ENCODE data around the gene MAPK1IP1L.

MAPK1IP1L gene

GRCh38 chr14:55107766-55108554, 56.5 kb downstream of the MAPK1IP1L start:
- TF ChIP-seq CTCF (conservative IDR thresholded peaks at IDR 0.05) = no peak
- H3K27ac ChIP-seq = no peak overlapping the region

- no peak overlapping the region for H3K27ac ChIP-seq
- no peak for TF ChIP-seq CTCF (conservative IDR thresholded peaks at IDR 0.05)
These were observed 58.4 kb downstream of the MAPK1IP1L start for GRCh38 chr14:55109836-55110235.

GRCh38 chr14:55111122-55111708, 59.8 kb downstream of the MAPK1IP1L start:
- no peak for TF ChIP-seq CTCF (conservative IDR thresholded peaks at IDR 0.05)
- no peak overlapping the region for H3K27ac ChIP-seq

GRCh38 chr14:55114720-55115119, 63.3 kb downstream of the MAPK1IP1L start:
- TF ChIP-seq CTCF (conservative IDR thresholded peaks at IDR 0.05) = no peak
- no peak overlapping the region for H3K27ac ChIP-seq

GRCh38 chr14:55115460-55115859, 64.0 kb downstream of the MAPK1IP1L start:
- no peak overlapping the region for H3K27ac ChIP-seq
- TF ChIP-seq CTCF (conservative IDR thresholded peaks at IDR 0.05) = no peak

GRCh38 chr14:55115861-55116245, 64.4 kb downstream of the MAPK1IP1L start:
- no peak for TF ChIP-seq CTCF (conservative IDR thresholded peaks at IDR 0.05)
- H3K27ac ChIP-seq = no peak overlapping the region

GRCh38 chr14:55116246-55117030, 65.0 kb downstream of the MAPK1IP1L start:
- H3K27ac ChIP-seq = no peak overlapping the region
- TF ChIP-seq CTCF (conservative IDR thresholded peaks at IDR 0.05) = no peak
